ENCODE data around the gene AUTS2.

GRCh38 chr7:69686366-69686765, 88.1 kb downstream of the AUTS2 start:
- TF ChIP-seq HCFC1 (IDR thresholded peaks at IDR 0.05; ENCODE audit: low read length) (no peak), ZNF384 (IDR thresholded peaks at IDR 0.05; ENCODE audit: borderline replicate concordance, low read depth, low read length) (no peak), EZH2 (IDR thresholded peaks at IDR 0.05; ENCODE audit: borderline replicate concordance, control insufficient read depth, low read depth, low read length) (no peak), ETV6 (conservative IDR thresholded peaks at IDR 0.05 in 1 of 2, IDR thresholded peaks at IDR 0.05 in 1 of 2; ENCODE audit: borderline replicate concordance in 1 of 2, low read depth in 1 of 2) (no peak), EP300 (IDR thresholded peaks at IDR 0.05; ENCODE audit: borderline replicate concordance in 1 of 2, control insufficient read depth in 1 of 2, low read depth in 2 of 2, low read length in 2 of 2) (no peak)
- TF ChIP-seq, protein P1, sequence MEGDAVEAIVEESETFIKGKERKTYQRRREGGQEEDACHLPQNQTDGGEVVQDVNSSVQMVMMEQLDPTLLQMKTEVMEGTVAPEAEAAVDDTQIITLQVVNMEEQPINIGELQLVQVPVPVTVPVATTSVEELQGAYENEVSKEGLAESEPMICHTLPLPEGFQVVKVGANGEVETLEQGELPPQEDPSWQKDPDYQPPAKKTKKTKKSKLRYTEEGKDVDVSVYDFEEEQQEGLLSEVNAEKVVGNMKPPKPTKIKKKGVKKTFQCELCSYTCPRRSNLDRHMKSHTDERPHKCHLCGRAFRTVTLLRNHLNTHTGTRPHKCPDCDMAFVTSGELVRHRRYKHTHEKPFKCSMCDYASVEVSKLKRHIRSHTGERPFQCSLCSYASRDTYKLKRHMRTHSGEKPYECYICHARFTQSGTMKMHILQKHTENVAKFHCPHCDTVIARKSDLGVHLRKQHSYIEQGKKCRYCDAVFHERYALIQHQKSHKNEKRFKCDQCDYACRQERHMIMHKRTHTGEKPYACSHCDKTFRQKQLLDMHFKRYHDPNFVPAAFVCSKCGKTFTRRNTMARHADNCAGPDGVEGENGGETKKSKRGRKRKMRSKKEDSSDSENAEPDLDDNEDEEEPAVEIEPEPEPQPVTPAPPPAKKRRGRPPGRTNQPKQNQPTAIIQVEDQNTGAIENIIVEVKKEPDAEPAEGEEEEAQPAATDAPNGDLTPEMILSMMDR (IDR thresholded peaks at IDR 0.05 in 2 of 3, conservative IDR thresholded peaks at IDR 0.05 in 1 of 3; ENCODE audit: control insufficient read depth in 2 of 3, extremely low read depth in 1 of 3, insufficient read depth in 1 of 3, low read depth in 3 of 3, low read length in 3 of 3) = no peak

Measured in GM12878 (cell line).